Upper lobe of left lung (tissue), 6 donors: ENCODE data around the gene SORL1. TPM values are rescaled to one million over a fixed set of nuclear protein-coding genes. Genes with fewer than 3 reads are reported as not detected.

ENCODE experiments used
- ATAC-seq, 2 donors: fragments of 200-7000 bp; cut with Tn5 transposase; one replicate each; pipeline ENCODE4 v1.9.1; 2022; ENCODE audit warnings: mild to moderate bottlenecking in 2 of 2, moderate library complexity in 2 of 2; ENCODE audit not compliant: low FRiP score in 2 of 2
- DNase-seq, 2 donors: peaks; one replicate each; pipeline ENCODE4 v3.0.0-alpha.2; 2019 to 2020
- H3K27ac ChIP-seq, 4 donors: fragments of 200-600 bp; sonication (generic); one replicate each; pipeline ENCODE4 v1.5.1; 2016 to 2019
- H3K27me3 ChIP-seq, 4 donors: fragments of 200-600 bp; sonication (generic); one replicate each; pipeline ENCODE4 v1.5.1; 2017 to 2019
- H3K36me3 ChIP-seq, 4 donors: fragments of 200-600 bp; sonication (generic); one replicate each; pipeline ENCODE4 v1.5.1; 2016 to 2019
- H3K4me1 ChIP-seq, 4 donors: fragments of 200-600 bp; sonication (generic); one replicate each; pipeline ENCODE4 v1.5.1; 2018 to 2019
- H3K4me3 ChIP-seq, 4 donors: fragments of 200-600 bp; sonication (generic); one replicate each; pipeline ENCODE4 v1.5.1; 2017 to 2019; ENCODE audit warnings: mild to moderate bottlenecking in 2 of 4, moderate library complexity in 1 of 4
- H3K9me3 ChIP-seq, 4 donors: fragments of 200-600 bp; sonication (generic); one replicate each; pipeline ENCODE4 v1.5.1; 2018 to 2019
- CTCF ChIP-seq, 6 experiments: fragments of 450-650 bp in 4 of 6; fragments of 200-600 bp in 2 of 6; sonication (generic) in 2 of 6; IDR thresholded peaks; one replicate each; pipeline ENCODE4 v1.5.1; 2016 to 2019; ENCODE audit warnings: antibody characterized with exemption in 6 of 6
- EP300 ChIP-seq, 4 donors: sonication (generic); formaldehyde crosslinking; IDR thresholded peaks; one replicate each; pipeline ENCODE4 v1.5.1; 2017; ENCODE audit warnings: antibody characterized with exemption in 4 of 4, control low read depth in 2 of 4
- POLR2A ChIP-seq, 4 donors: fragments of 450-650 bp; IDR thresholded peaks; one replicate each; pipeline ENCODE4 v1.5.1; 2016 to 2017; ENCODE audit warnings: antibody characterized with exemption in 4 of 4, mild to moderate bottlenecking in 2 of 4
- POLR2AphosphoS5 ChIP-seq, 2 donors: sonication (generic); formaldehyde crosslinking; IDR thresholded peaks; one replicate each; pipeline ENCODE4 v1.5.1; 2017; ENCODE audit warnings: antibody characterized with exemption in 2 of 2
- WGBS, 2 donors: methylation state at CpG; one replicate each; pipeline ENCODE4 v1.1.5; 2017 to 2018; 5-methylcytosine and 5-hydroxymethylcytosine counted together
- total RNA-seq, 6 donors: library from RNA; depleted of rRNA in 4 of 6; stranded (reverse); fragments of >200 nt in 4 of 6; gene quantifications; one replicate each; pipeline versions ENCODE4 v1.1.0 to v1.2.1, GENCODE V29; 2016 to 2021
- donor health status: DM: no; HTN: no; CAD: no; lungs with moderate emphysema.
- donor health status: DM: no; HTN: yes; CAD: no; lungs with severe emphysema.

SORL1 gene
- total RNA-seq, 6 donors from 2014 or later, result 33.3 to 85.9 (median 67.2) TPM

- Histone ChIP-seq H3K27me3 (no peaks in the 10 kb centered on the region), H3K4me1 (peaks cover 0 to 7% (median 5%) of the 10 kb centered on the region in 4 donors), H3K27ac (no peak overlapping the region), H3K4me3 (no peak overlapping the region), H3K36me3 (peaks cover 0 to 4% (median 3%) of the 10 kb centered on the region in 4 donors), H3K9me3 (no peaks in the 10 kb centered on the region)
- DNase-seq, result no peak
- no peak for ATAC-seq
- 84% methylated on average over 4 of the region's 4 CpGs for WGBS, 2 donors
- TF ChIP-seq POLR2A (IDR thresholded peaks at IDR 0.05), result no peak
- no peak for TF ChIP-seq CTCF (IDR thresholded peaks at IDR 0.05)
- no peak for TF ChIP-seq EP300 (IDR thresholded peaks at IDR 0.05)
- no peak for TF ChIP-seq POLR2AphosphoS5 (IDR thresholded peaks at IDR 0.05)
Observed at GRCh38 chr11:121581607-121582006, 129.5 kb downstream of the SORL1 start.

GRCh38 chr11:121582296-121582695, 130.2 kb downstream of the SORL1 start:
- ATAC-seq (no peak), DNase-seq (no peak)
- Histone ChIP-seq H3K9me3 (no peaks in the 10 kb centered on the region), H3K27me3 (no peaks in the 10 kb centered on the region), H3K36me3 (peaks cover 0 to 4% (median 2%) of the 10 kb centered on the region in 4 donors), H3K4me3 (no peak overlapping the region), H3K4me1 (peaks cover 0 to 7% (median 5%) of the 10 kb centered on the region in 4 donors), H3K27ac (no peak overlapping the region)
- TF ChIP-seq POLR2AphosphoS5 (IDR thresholded peaks at IDR 0.05) (no peak), EP300 (IDR thresholded peaks at IDR 0.05) (no peak), CTCF (IDR thresholded peaks at IDR 0.05) (no peak), POLR2A (IDR thresholded peaks at IDR 0.05) (no peak)
- WGBS, 2 donors, result 25 to 27% methylated on average over 4 of the region's 4 CpGs

GRCh38 chr11:121583825-121584224, 131.7 kb downstream of the SORL1 start:
- 86 to 88% methylated on average over 3 of the region's 3 CpGs for WGBS, 2 donors
- H3K4me3 ChIP-seq, result no peak overlapping the region

GRCh38 chr11:121586750-121587149, 134.6 kb downstream of the SORL1 start:
- Histone ChIP-seq H3K36me3 (peaks cover 0 to 16% (median 8%) of the 10 kb centered on the region in 4 donors), H3K9me3 (no peaks in the 10 kb centered on the region), H3K4me3 (no peak overlapping the region), H3K4me1 (peaks cover 3 to 7% (median 6%) of the 10 kb centered on the region in 4 donors), H3K27ac (no peak overlapping the region), H3K27me3 (no peaks in the 10 kb centered on the region)
- ATAC-seq, result no peak
- TF ChIP-seq POLR2A (IDR thresholded peaks at IDR 0.05) (no peak), CTCF (IDR thresholded peaks at IDR 0.05) (no peak), POLR2AphosphoS5 (IDR thresholded peaks at IDR 0.05) (no peak), EP300 (IDR thresholded peaks at IDR 0.05) (no peak)
- WGBS, 2 donors, result 90 to 94% methylated on average over 2 of the region's 2 CpGs
- no peak for DNase-seq

More at GRCh38 chr11:121583825-121584224, 131.7 kb downstream of the SORL1 start:
- TF ChIP-seq CTCF (IDR thresholded peaks at IDR 0.05), result no peak
- TF ChIP-seq EP300 (IDR thresholded peaks at IDR 0.05), result no peak
- TF ChIP-seq POLR2A (IDR thresholded peaks at IDR 0.05), result no peak
- TF ChIP-seq POLR2AphosphoS5 (IDR thresholded peaks at IDR 0.05), result no peak
- ATAC-seq (no peak), DNase-seq (no peak)
- Histone ChIP-seq H3K9me3 (no peaks in the 10 kb centered on the region), H3K36me3 (peaks cover 0 to 12% (median 3%) of the 10 kb centered on the region in 4 donors), H3K27ac (no peak overlapping the region), H3K4me1 (peaks cover 0 to 7% (median 2%) of the 10 kb centered on the region in 4 donors), H3K27me3 (no peaks in the 10 kb centered on the region)

- H3K27ac ChIP-seq, result no peak overlapping the region
Observed at GRCh38 chr11:121587182-121587581, 135.1 kb downstream of the SORL1 start.

More at GRCh38 chr11:121587182-121587581, 135.1 kb downstream of the SORL1 start:
- 84 to 87% methylated on average over 2 of the region's 2 CpGs for WGBS, 2 donors
- no peak for TF ChIP-seq POLR2A (IDR thresholded peaks at IDR 0.05)
- TF ChIP-seq CTCF (IDR thresholded peaks at IDR 0.05), result no peak
- no peak for TF ChIP-seq POLR2AphosphoS5 (IDR thresholded peaks at IDR 0.05)
- TF ChIP-seq EP300 (IDR thresholded peaks at IDR 0.05), result no peak
- H3K36me3 ChIP-seq, result peaks cover 0 to 16% (median 8%) of the 10 kb centered on the region in 4 donors
- H3K9me3 ChIP-seq, result no peaks in the 10 kb centered on the region
- H3K4me3 ChIP-seq, result no peak overlapping the region
- H3K27me3 ChIP-seq, result no peaks in the 10 kb centered on the region
- ATAC-seq (no peak), DNase-seq (no peak)
- H3K4me1 ChIP-seq, result peaks cover 5 to 10% (median 6%) of the 10 kb centered on the region in 4 donors
